Lung (tissue), 12 donors: Measurements from ENCODE around the gene CKM. TPM values are rescaled to one million over a fixed set of nuclear protein-coding genes. Genes with fewer than 3 reads are reported as not detected.

Experiments used
- ATAC-seq: fragments of 200-7000 bp; cut with Tn5 transposase; one replicate; pipeline ENCODE4 v1.9.1; 2020; ENCODE audit warnings: moderate number of reproducible peaks; ENCODE audit not compliant: insufficient read depth, low FRiP score
- DNase-seq, 3 donors: peaks; one replicate each; pipeline ENCODE4 v3.0.0-alpha.2; 2013 to 2017
- H3K27ac ChIP-seq, 2 donors: one replicate each; pipeline ENCODE4 v1.5.1; 2013; ENCODE audit warnings: mild to moderate bottlenecking in 2 of 2, moderate library complexity in 2 of 2, control low read depth in 1 of 2, inconsistent platforms in 1 of 2, low read depth in 1 of 2, low read length in 1 of 2
- H3K27me3 ChIP-seq, 3 donors: one replicate each; pipeline ENCODE4 v1.5.1; 2013; ENCODE audit warnings: low read length in 2 of 3; ENCODE audit not compliant: control insufficient read depth in 3 of 3, insufficient read depth in 3 of 3
- H3K36me3 ChIP-seq, 4 donors: one replicate each; pipeline ENCODE4 v1.5.1; 2013; ENCODE audit warnings: low read length in 4 of 4, mild to moderate bottlenecking in 1 of 4, moderate library complexity in 1 of 4; ENCODE audit not compliant: control insufficient read depth in 4 of 4, insufficient read depth in 4 of 4
- H3K4me1 ChIP-seq, 5 donors: one replicate each; pipeline ENCODE4 v1.5.1; 2013; ENCODE audit warnings: low read length in 5 of 5, mild to moderate bottlenecking in 2 of 5, moderate library complexity in 1 of 5; ENCODE audit not compliant: control insufficient read depth in 5 of 5, insufficient read depth in 5 of 5
- H3K4me3 ChIP-seq: one replicate; pipeline ENCODE4 v1.5.1; 2013; ENCODE audit warnings: mild to moderate bottlenecking, control low read depth, moderate library complexity
- H3K9ac ChIP-seq, 2 donors: one replicate each; pipeline ENCODE4 v1.5.1; 2013; ENCODE audit warnings: low read length in 2 of 2, control low read depth in 1 of 2; ENCODE audit not compliant: insufficient read depth in 1 of 2
- H3K9me3 ChIP-seq, 4 donors: one replicate each; pipeline ENCODE4 v1.5.1; 2013; ENCODE audit warnings: low read length in 3 of 4, mild to moderate bottlenecking in 1 of 4, moderate library complexity in 1 of 4; ENCODE audit not compliant: control insufficient read depth in 4 of 4, insufficient read depth in 3 of 4
- CTCF ChIP-seq: IDR thresholded peaks from 2 replicates; pipeline ENCODE4 v1.5.1; 2012; ENCODE audit warnings: mild to moderate bottlenecking; ENCODE audit errors: control extremely low read depth, extremely low read depth
- WGBS, 2 donors: extraction: QIAGEN DNeasy Blood & Tissue Kit; methylation state at CpG; one replicate each; pipeline ENCODE4 v1.1.7; 2013; 5-methylcytosine and 5-hydroxymethylcytosine counted together
- polyA plus RNA-seq, 2 donors: library from polyadenylated mRNA; stranded (reverse); fragments of 200-250 nt; gene quantifications; one replicate each; pipeline ENCODE4 v1.2.1, GENCODE V29; 2013
- total RNA-seq, 2 donors: library from RNA; depleted of rRNA in 1 of 2; stranded (reverse); fragments of >200 nt in 1 of 2; gene quantifications; one replicate each; pipeline ENCODE4 v1.2.1, GENCODE V29; 2014 to 2021
- donor health status: control.
- donor health status: control.
- donor health status: Bipolar disorder and iron deficiency.
- donor health status: healthy.
- donor health status: DM: yes; HTN: yes; CAD: no.

CKM gene
- total and polyA plus RNA-seq, 4 donors, result 0.06 to 1.4 (median 0.97) TPM; not detected in 1

GRCh38 chr19:45361608-45362007 lies 38.9 kb upstream of the CKM start:
- DNase-seq (no peak), ATAC-seq (no peak)
- Histone ChIP-seq H3K4me1 (no peaks in the 10 kb centered on the region), H3K27ac (no peak overlapping the region), H3K27me3 (no peaks in the 10 kb centered on the region), H3K36me3 (peaks cover 2 to 40% (median 9%) of the 10 kb centered on the region in 4 donors), H3K9me3 (no peaks in the 10 kb centered on the region), H3K4me3 (no peak overlapping the region), H3K9ac (no peak overlapping the region)
- WGBS, 2 donors, result 93 to 94% methylated on average over 14 of the region's 14 CpGs
- no peak for TF ChIP-seq CTCF

GRCh38 chr19:45358213-45358792 lies 35.6 kb upstream of the CKM start:
- Histone ChIP-seq H3K27me3 (no peaks in the 10 kb centered on the region), H3K27ac (no peak overlapping the region), H3K9me3 (no peaks in the 10 kb centered on the region), H3K4me1 (no peaks in the 10 kb centered on the region), H3K4me3 (no peak overlapping the region), H3K9ac (no peak overlapping the region), H3K36me3 (peaks cover 2 to 33% (median 25%) of the 10 kb centered on the region in 4 donors)
- DNase-seq (no peak), ATAC-seq (no peak)
- TF ChIP-seq CTCF, result no peak
- WGBS, 2 donors, result 95 to 96% methylated on average over 12 of the region's 12 CpGs

GRCh38 chr19:45357445-45357783 lies 34.7 kb upstream of the CKM start:
- no peak overlapping the region for H3K27ac ChIP-seq
- H3K36me3 ChIP-seq, result peaks cover under 1 to 37% (median 29%) of the 10 kb centered on the region in 4 donors
- H3K9ac ChIP-seq, result no peak overlapping the region
- no peak overlapping the region for H3K4me3 ChIP-seq
- H3K27me3 ChIP-seq, result no peaks in the 10 kb centered on the region
- DNase-seq, result no peak
- ATAC-seq, result no peak
- H3K9me3 ChIP-seq, result no peaks in the 10 kb centered on the region
- 92 to 96% methylated on average over 11 of the region's 11 CpGs for WGBS, 2 donors
- no peak for TF ChIP-seq CTCF
- no peaks in the 10 kb centered on the region for H3K4me1 ChIP-seq

- no peaks in the 10 kb centered on the region for H3K27me3 ChIP-seq
- no peak for ATAC-seq
- no peaks in the 10 kb centered on the region for H3K4me1 ChIP-seq
- 92 to 95% methylated on average over 20 of the region's 20 CpGs for WGBS, 2 donors
- H3K4me3 ChIP-seq, result no peak overlapping the region
- H3K9ac ChIP-seq, result no peak overlapping the region
- no peak for TF ChIP-seq CTCF
- DNase-seq, result no peak
- H3K27ac ChIP-seq, result no peak overlapping the region
- H3K9me3 ChIP-seq, result no peaks in the 10 kb centered on the region
- H3K36me3 ChIP-seq, result peaks cover 3 to 42% (median 29%) of the 10 kb centered on the region in 4 donors
Observed at GRCh38 chr19:45356760-45357444, 34.2 kb upstream of the CKM start.
